ENCODE measurements around the gene REC114.

Gene REC114

DNA sequence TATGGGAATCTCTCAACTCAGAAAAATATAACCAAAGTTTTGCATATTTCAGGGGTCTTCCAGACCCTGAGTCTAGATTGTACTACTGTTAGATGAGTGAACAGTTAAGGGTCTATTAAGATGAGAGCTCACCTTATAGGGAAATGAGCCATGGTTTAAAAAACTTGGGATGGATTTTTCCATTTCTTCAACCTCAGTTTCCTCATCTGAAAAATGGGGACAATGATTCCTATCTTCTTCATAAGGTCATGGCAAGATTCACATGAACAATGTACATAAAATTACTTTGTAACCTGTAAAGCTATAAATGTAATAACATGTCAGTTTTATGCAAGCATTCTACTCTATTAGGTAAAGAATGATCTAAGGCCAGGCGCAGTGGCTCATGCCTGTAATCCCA, 161.5 kb downstream of the REC114 start:
- no peak for DNase-seq (ENCODE audit: low read depth in 2 of 2)

- DNase-seq (ENCODE audit: low read depth in 2 of 2): no peak
Observed at GRCh38 chr15:73605759-73606436, 162.9 kb downstream of the REC114 start.

DNA sequence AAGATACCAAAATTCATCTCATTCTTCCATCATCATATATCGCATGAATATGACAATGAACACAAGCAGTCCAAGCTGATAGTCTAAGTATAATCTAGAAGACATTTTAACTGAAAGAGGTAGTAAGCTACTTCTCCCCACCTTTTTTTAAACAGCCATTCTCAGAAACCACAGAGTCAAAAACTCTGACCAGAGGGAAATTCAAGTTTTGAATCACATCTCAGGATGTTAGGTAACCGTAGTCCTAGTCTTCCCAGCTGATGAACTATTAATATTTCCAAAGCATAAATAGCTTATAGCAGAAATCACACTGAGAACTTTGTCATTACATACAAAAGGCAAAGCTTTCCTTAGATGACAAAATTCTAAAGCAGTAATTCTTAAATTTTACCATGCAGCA, 164.4 kb downstream of the REC114 start:
- no peak for DNase-seq (ENCODE audit: low read depth in 2 of 2)

- DNase-seq (ENCODE audit: low read depth in 2 of 2): no peak
Observed at GRCh38 chr15:73607843-73608242, 164.9 kb downstream of the REC114 start.

DNA sequence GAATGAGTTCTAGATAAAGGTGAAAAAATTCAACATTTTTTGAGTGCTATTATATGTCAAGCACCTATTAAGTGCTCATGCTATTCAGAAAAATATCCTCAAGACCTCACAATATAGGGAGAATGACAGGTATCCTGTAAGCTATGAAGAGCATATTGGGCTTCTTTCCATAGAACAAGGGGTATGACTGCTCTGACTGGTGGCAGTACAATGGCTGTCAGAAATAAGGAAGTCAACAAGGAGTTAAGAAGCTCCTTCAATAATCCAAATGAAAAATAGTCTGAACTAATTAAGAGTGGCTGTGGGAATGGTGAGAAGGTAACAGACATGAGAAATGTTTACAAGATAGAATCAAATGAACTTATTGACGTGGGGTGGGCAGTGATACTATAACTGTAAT, 165.5 kb downstream of the REC114 start:
- no peak for DNase-seq (ENCODE audit: low read depth in 2 of 2)

DNA sequence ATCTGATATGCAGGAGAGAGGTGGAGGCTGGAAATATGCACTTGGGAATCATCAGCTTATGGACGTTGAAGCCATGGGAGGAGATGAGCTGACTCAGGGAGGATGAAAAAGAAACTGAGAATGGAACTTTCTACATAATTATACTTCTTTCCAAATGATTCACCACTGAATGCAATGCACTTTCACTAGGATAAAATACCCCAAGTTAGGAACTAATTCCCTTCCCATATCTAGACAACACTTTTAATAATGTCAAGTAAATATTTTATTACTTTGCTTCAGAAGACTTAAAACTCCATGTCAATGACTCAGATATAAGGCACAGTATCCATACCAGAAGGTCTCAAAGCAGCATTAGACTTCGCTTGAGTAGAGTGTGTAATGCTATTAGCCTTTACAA, 166.0 kb downstream of the REC114 start:
- no peak for DNase-seq (ENCODE audit: low read depth in 2 of 2)
